GM23338 (cell line): ENCODE data around the gene RBM48.
"Not testable (repeated sequence)": the region's sequence is repeated elsewhere in the genome, so short reads cannot be mapped to it uniquely, and the experiment has no call there.

Experiments
- EZH2 ChIP-seq: fragments of 200-600 bp; sonication (generic); IDR thresholded peaks from one replicate; pipeline ENCODE4 v1.8.0; 2017; ENCODE audit warnings: antibody characterized with exemption, mild to moderate bottlenecking, low read depth; ENCODE audit not compliant: unreplicated experiment
- NANOG ChIP-seq: IDR thresholded peaks from 2 replicates; pipeline ENCODE4 v1.6.1; 2016; ENCODE audit warnings: antibody characterized with exemption, borderline replicate concordance
- POLR2AphosphoS5 ChIP-seq: IDR thresholded peaks from 2 replicates; pipeline ENCODE4 v1.6.1; 2016; ENCODE audit warnings: antibody characterized with exemption, low read depth
- ZNF114 ChIP-seq: fragments of 250-450 bp; sonication (Bioruptor Pico); IDR thresholded peaks from 2 replicates; pipeline ENCODE4 v1.5.0; 2020; ENCODE audit warnings: mild to moderate bottlenecking, moderate library complexity
- TF ChIP-seq, protein P1 (sequence below), 2 experiments: fragments of 200-600 bp in 1 of 2; sonication (generic) in 1 of 2; conservative IDR thresholded peaks; 2 replicates each; pipeline versions ENCODE4 v1.5.1 to v1.6.1; 2016 to 2017; ENCODE audit warnings: antibody characterized with exemption in 2 of 2, low read depth in 2 of 2, mild to moderate bottlenecking in 2 of 2, moderate library complexity in 1 of 2
- TF ChIP-seq, protein P2 (sequence below): IDR thresholded peaks from one replicate; pipeline ENCODE4 v1.6.1; 2018; ENCODE audit warnings: antibody characterized with exemption; ENCODE audit not compliant: unreplicated experiment
- TF ChIP-seq, protein P3 (sequence below): IDR thresholded peaks from 2 replicates; pipeline ENCODE4 v1.6.1; 2016; ENCODE audit warnings: antibody characterized with exemption

DNA sequence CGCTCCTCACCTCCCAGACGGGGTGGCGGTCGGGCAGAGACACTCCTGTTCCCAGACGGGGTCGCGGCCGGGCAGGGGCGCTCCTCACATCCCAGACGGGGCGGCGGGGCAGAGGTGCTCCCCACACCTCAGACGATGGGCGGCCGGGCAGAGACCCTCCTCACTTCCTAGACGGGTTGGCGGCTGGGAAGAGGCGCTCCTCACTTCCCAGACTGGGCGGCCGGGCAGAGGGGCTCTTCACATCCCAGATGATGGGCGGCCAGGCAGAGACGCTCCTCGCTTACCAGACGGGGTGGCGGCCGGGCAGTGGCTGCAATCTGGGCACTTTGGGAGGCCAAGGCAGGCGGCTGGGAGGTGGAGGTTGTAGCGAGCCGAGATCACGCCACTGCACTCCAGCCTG, 16.5 kb downstream of the RBM48 start:
- TF ChIP-seq, protein P1, sequence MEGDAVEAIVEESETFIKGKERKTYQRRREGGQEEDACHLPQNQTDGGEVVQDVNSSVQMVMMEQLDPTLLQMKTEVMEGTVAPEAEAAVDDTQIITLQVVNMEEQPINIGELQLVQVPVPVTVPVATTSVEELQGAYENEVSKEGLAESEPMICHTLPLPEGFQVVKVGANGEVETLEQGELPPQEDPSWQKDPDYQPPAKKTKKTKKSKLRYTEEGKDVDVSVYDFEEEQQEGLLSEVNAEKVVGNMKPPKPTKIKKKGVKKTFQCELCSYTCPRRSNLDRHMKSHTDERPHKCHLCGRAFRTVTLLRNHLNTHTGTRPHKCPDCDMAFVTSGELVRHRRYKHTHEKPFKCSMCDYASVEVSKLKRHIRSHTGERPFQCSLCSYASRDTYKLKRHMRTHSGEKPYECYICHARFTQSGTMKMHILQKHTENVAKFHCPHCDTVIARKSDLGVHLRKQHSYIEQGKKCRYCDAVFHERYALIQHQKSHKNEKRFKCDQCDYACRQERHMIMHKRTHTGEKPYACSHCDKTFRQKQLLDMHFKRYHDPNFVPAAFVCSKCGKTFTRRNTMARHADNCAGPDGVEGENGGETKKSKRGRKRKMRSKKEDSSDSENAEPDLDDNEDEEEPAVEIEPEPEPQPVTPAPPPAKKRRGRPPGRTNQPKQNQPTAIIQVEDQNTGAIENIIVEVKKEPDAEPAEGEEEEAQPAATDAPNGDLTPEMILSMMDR (conservative IDR thresholded peaks at IDR 0.05; ENCODE audit: low read depth in 2 of 2) = not testable (repeated sequence)
- not testable (repeated sequence) for TF ChIP-seq POLR2AphosphoS5; ZNF114 (CRISPR knock-in tag); EZH2; NANOG
- TF ChIP-seq, protein P2, sequence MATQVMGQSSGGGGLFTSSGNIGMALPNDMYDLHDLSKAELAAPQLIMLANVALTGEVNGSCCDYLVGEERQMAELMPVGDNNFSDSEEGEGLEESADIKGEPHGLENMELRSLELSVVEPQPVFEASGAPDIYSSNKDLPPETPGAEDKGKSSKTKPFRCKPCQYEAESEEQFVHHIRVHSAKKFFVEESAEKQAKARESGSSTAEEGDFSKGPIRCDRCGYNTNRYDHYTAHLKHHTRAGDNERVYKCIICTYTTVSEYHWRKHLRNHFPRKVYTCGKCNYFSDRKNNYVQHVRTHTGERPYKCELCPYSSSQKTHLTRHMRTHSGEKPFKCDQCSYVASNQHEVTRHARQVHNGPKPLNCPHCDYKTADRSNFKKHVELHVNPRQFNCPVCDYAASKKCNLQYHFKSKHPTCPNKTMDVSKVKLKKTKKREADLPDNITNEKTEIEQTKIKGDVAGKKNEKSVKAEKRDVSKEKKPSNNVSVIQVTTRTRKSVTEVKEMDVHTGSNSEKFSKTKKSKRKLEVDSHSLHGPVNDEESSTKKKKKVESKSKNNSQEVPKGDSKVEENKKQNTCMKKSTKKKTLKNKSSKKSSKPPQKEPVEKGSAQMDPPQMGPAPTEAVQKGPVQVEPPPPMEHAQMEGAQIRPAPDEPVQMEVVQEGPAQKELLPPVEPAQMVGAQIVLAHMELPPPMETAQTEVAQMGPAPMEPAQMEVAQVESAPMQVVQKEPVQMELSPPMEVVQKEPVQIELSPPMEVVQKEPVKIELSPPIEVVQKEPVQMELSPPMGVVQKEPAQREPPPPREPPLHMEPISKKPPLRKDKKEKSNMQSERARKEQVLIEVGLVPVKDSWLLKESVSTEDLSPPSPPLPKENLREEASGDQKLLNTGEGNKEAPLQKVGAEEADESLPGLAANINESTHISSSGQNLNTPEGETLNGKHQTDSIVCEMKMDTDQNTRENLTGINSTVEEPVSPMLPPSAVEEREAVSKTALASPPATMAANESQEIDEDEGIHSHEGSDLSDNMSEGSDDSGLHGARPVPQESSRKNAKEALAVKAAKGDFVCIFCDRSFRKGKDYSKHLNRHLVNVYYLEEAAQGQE = not testable (repeated sequence)
- TF ChIP-seq, protein P3, sequence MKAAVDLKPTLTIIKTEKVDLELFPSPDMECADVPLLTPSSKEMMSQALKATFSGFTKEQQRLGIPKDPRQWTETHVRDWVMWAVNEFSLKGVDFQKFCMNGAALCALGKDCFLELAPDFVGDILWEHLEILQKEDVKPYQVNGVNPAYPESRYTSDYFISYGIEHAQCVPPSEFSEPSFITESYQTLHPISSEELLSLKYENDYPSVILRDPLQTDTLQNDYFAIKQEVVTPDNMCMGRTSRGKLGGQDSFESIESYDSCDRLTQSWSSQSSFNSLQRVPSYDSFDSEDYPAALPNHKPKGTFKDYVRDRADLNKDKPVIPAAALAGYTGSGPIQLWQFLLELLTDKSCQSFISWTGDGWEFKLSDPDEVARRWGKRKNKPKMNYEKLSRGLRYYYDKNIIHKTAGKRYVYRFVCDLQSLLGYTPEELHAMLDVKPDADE = not testable (repeated sequence)
